Lower lobe of right lung (tissue), 2 donors: ENCODE measurements around the gene TPRX1. TPM values are rescaled to one million over a fixed set of nuclear protein-coding genes. Genes with fewer than 3 reads are reported as not detected.
"Not testable (repeated sequence)": the region's sequence is repeated elsewhere in the genome, so short reads cannot be mapped to it uniquely, and the experiment has no call there.

ENCODE experiments used
- ATAC-seq, 2 donors: fragments of 200-7000 bp; cut with Tn5 transposase; one replicate each; pipeline ENCODE4 v1.9.1; 2020 to 2022; ENCODE audit warnings: mild to moderate bottlenecking in 2 of 2, moderate library complexity in 2 of 2
- DNase-seq: peaks from one replicate; pipeline ENCODE4 v3.0.0-alpha.2; 2020
- H3K27ac ChIP-seq: fragments of 200-600 bp; one replicate; pipeline ENCODE4 v1.8.0; 2022
- H3K27me3 ChIP-seq: fragments of 200-600 bp; one replicate; pipeline ENCODE4 v1.8.0; 2022; ENCODE audit warnings: low read depth
- H3K36me3 ChIP-seq: fragments of 200-600 bp; one replicate; pipeline ENCODE4 v1.8.0; 2022; ENCODE audit warnings: mild to moderate bottlenecking
- H3K4me1 ChIP-seq: fragments of 200-600 bp; one replicate; pipeline ENCODE4 v1.8.0; 2022
- H3K4me3 ChIP-seq: fragments of 200-600 bp; one replicate; pipeline ENCODE4 v1.8.0; 2022; ENCODE audit warnings: mild to moderate bottlenecking
- H3K9me3 ChIP-seq: fragments of 200-600 bp; one replicate; pipeline ENCODE4 v1.8.0; 2022
- CTCF ChIP-seq: fragments of 200-600 bp; IDR thresholded peaks from one replicate; pipeline ENCODE4 v1.8.0; 2022; ENCODE audit warnings: antibody characterized with exemption, mild to moderate bottlenecking
- intact Hi-C: fragments of 100-400 bp; cut with DNase I; formaldehyde crosslinking; loops from one replicate; pipeline ENCODE4 v1.11.0; 2022
- long read RNA-seq: library from polyadenylated mRNA; unstranded; transcript quantifications from one replicate; pipeline ENCODE4 v2.0.0, GENCODE V29; 2021
- total RNA-seq: library from RNA; stranded (reverse); fragmentation: NEBNext Ultra II Directional; extraction: Animal tissue kit (Norgen Biotek cat#: 25700); gene quantifications from one replicate; pipeline ENCODE4 v1.2.1, GENCODE V29; 2021
- donor health status: DM: no; HTN: yes; CAD: no; lungs with severe emphysema.

Gene TPRX1
- total RNA-seq = not detected
- long read RNA-seq = 0 reads

GRCh38 chr19:47804451-47804850 lies at the start of gene TPRX1:
Gene TPRX1 (minus strand): TSS chr19:47804551. CDS start chr19:47804539, 12 bp downstream.
- peak in 1 of 2 donors; percentile 27 for ATAC-seq
- H3K9me3 ChIP-seq, H3K27me3 ChIP-seq, H3K4me3 ChIP-seq, H3K4me1 ChIP-seq, intact Hi-C loops, H3K27ac ChIP-seq, DNase-seq, H3K36me3 ChIP-seq: not testable (repeated sequence)

GRCh38 chr19:47853003-47853402 lies 48.7 kb upstream of the TPRX1 start:
- ATAC-seq (no peak), DNase-seq (peak; percentile 8)
- Histone ChIP-seq H3K36me3 (no peaks in the 10 kb centered on the region), H3K27me3 (peaks cover 63% of the 10 kb centered on the region), H3K4me3 (no peak overlapping the region), H3K27ac (no peak overlapping the region), H3K4me1 (no peaks in the 10 kb centered on the region), H3K9me3 (no peaks in the 10 kb centered on the region)
- intact Hi-C loops = no loop called here
- TF ChIP-seq CTCF = no peak

- H3K4me1 ChIP-seq = no peaks in the 10 kb centered on the region
- no peak overlapping the region for H3K4me3 ChIP-seq
- no peak overlapping the region for H3K27ac ChIP-seq
- H3K27me3 ChIP-seq = peaks cover 57% of the 10 kb centered on the region
- ATAC-seq (no peak), DNase-seq (peak; percentile 54)
- no peaks in the 10 kb centered on the region for H3K36me3 ChIP-seq
- peak; percentile 36 for TF ChIP-seq CTCF
- intact Hi-C loops = no loop called here
- H3K9me3 ChIP-seq = no peaks in the 10 kb centered on the region
These were observed 44.6 kb upstream of the TPRX1 start for GRCh38 chr19:47848823-47849473.

- no peak for DNase-seq
- intact Hi-C loops = no loop called here
- H3K4me1 ChIP-seq = no peaks in the 10 kb centered on the region
These were observed 44.1 kb upstream of the TPRX1 start for GRCh38 chr19:47848425-47848822.

GRCh38 chr19:47842941-47843340 lies 38.6 kb upstream of the TPRX1 start:
- DNase-seq = peak; percentile 24
- H3K27me3 ChIP-seq = peaks cover 50% of the 10 kb centered on the region
- ATAC-seq = no peak

More at GRCh38 chr19:47848425-47848822, 44.1 kb upstream of the TPRX1 start:
- Histone ChIP-seq H3K4me3 (no peak overlapping the region), H3K9me3 (no peaks in the 10 kb centered on the region), H3K36me3 (no peaks in the 10 kb centered on the region), H3K27ac (no peak overlapping the region), H3K27me3 (peaks cover 57% of the 10 kb centered on the region)
- no peak for TF ChIP-seq CTCF
- ATAC-seq = no peak

More at GRCh38 chr19:47842941-47843340, 38.6 kb upstream of the TPRX1 start:
- Histone ChIP-seq H3K9me3 (no peaks in the 10 kb centered on the region), H3K4me1 (no peaks in the 10 kb centered on the region), H3K4me3 (no peak overlapping the region), H3K27ac (no peak overlapping the region), H3K36me3 (no peaks in the 10 kb centered on the region)
- no peak for TF ChIP-seq CTCF
- intact Hi-C loops = no loop called here
